ENCODE data around the gene OGDH. TPM values are rescaled to one million over a fixed set of nuclear protein-coding genes. Genes with fewer than 3 reads are reported as not detected.

Gene OGDH
- total and polyA plus RNA-seq, 10 of the 15 experiments (the other 5 are each of a cell fraction or from before 2014, with no cell fraction given) = 4.1 to 103 (median 48.4) TPM

- ChIA-PET POLR2A (no interaction called here), SMC1A (ENCODE audit: uncharacterized antibody, unreplicated experiment) (no interaction called here), RAD21 (ENCODE audit: unreplicated experiment) (interaction anchor here (6.0 kb wide), 1 partner anchor 14 kb away, joined by 40 read pairs; no protein-coding TSS in a partner anchor), CTCF (no interaction called here)
- in situ Hi-C loops (cut with MboI) = no loop called here
- intact Hi-C loops (cut with micrococcal nuclease; ENCODE audit: unreplicated experiment) = loop anchor here (5.0 kb wide), 2 partner anchors 92 to 168 kb away; partner anchors contain the start of gene H2AZ2
- Histone ChIP-seq H2AFZ (ENCODE audit: control insufficient read depth, low read depth, low read length) (no peak overlapping the region), H4K20me1 (ENCODE audit: control insufficient read depth, insufficient read depth) (peaks cover 6% of the 10 kb centered on the region; the same call in 1 of the 2 replicates), H3K4me3 (no peak overlapping the region), H3K4me1 (ENCODE audit: control insufficient read depth, insufficient read depth, low read length) (peaks cover 31% of the 10 kb centered on the region), H3K27ac (ENCODE audit: control insufficient read depth, insufficient read depth) (peak overlapping the region; percentile 40; the same call in 1 of the 2 replicates), H3K27me3 (replicated peaks in 1 of 2; ENCODE audit: control insufficient read depth in 2 of 2, insufficient read depth in 2 of 2, low read length in 1 of 2) (no peaks in the 10 kb centered on the region), H3K9me3 (replicated peaks; ENCODE audit: control insufficient read depth, insufficient read depth, low read length) (no peaks in the 10 kb centered on the region), H3K79me2 (ENCODE audit: control insufficient read depth, insufficient read depth, low read length) (peaks cover 65% of the 10 kb centered on the region), H3K4me2 (ENCODE audit: control insufficient read depth, insufficient read depth) (no peak overlapping the region), H3K9ac (ENCODE audit: control insufficient read depth, insufficient read depth, low read length) (no peak overlapping the region), H3K36me3 (ENCODE audit: control insufficient read depth in 2 of 2, insufficient read depth in 2 of 2, low read length in 1 of 2) (peaks cover 14 to 16% of the 10 kb centered on the region in 2 experiments)
- BruUV-seq (replicated peaks) = no TSS peak
- DNase-seq (ENCODE audit: low read depth, low spot score) = no peak
- FAIRE-seq = no peak
- no peak for ATAC-seq
- TF ChIP-seq IRF5 (IDR thresholded peaks at IDR 0.05; ENCODE audit: borderline replicate concordance) = no peak
- TF ChIP-seq IKZF2 (IDR thresholded peaks at IDR 0.05) = no peak
- no peak for TF ChIP-seq POU2F2 (IDR thresholded peaks at IDR 0.05; ENCODE audit: borderline replicate concordance, low read depth, low read length)
- TF ChIP-seq SREBF2 (IDR thresholded peaks at IDR 0.05; ENCODE audit: low read length) = no peak
- TF ChIP-seq HCFC1 (IDR thresholded peaks at IDR 0.05; ENCODE audit: low read length) = no peak
- TF ChIP-seq PML (IDR thresholded peaks at IDR 0.05; ENCODE audit: low read length) = no peak
- no peak for TF ChIP-seq FOXM1 (IDR thresholded peaks at IDR 0.05; ENCODE audit: low read depth, low read length)
- 59% methylated on average over 11 of the region's 11 CpGs for WGBS (ENCODE audit: insufficient coverage, insufficient replicate concordance, low lambda C conversion rate, missing lambda C conversion rate)
These were observed 148.6 kb downstream of the OGDH start for GRCh38 chr7:44754802-44755697.
